ENCODE measurements around the gene EBP.
A peak's percentile ranks its signal among the peaks of the same experiment; 100 is the strongest.
"Not testable (repeated sequence)": the region's sequence is repeated elsewhere in the genome, so short reads cannot be mapped to it uniquely, and the experiment has no call there.

Gene EBP

DNA sequence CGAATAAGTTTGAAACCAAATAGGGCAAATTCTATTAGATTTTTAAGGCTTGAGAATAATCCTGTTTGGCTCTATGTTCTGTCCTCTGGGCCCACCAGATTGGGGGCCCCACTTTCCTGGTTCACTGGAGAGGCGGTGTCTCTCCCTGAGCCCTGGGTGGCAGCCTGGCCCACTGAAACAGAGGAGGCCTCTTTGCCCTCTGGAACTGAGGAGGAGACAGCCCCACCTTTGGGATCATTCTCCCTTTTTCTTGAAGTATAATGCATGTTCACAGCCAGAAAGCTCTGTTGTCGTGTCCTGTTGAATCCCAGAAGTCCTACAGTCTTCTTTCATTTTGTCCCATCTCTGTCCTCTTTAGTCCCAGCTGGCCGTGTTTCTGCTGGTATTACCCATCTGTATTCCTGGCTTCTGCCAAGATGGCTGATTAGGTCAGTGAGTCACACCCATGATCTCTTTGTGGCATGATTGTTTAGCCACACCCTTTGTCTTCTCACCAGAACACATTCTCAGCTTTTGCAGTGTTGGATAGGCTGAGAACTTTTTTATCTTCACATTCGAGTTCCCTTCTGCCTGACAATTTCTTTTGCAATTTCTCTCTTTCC, 9.9 kb downstream of the EBP start:
- no peak for DNase-seq

DNA sequence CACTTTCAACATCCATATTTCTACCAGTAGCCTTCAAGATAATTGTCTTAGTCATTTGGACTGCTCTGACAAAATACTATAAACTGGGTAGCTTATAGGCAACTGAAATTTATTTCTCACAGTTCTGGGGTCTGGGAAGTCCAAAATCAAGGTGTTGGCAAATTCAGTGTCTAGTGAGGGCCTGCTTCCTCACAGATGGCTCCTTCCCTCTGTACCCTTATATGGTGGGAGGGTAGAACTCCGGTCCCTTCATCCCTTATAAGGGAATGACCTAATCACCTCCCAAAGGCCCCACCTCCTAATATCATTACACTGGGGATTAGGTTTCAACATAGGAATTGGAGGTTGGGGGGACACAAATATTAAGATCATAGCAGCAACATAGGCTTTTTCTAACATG, 10.6 kb downstream of the EBP start:
- DNase-seq, result no peak

DNA sequence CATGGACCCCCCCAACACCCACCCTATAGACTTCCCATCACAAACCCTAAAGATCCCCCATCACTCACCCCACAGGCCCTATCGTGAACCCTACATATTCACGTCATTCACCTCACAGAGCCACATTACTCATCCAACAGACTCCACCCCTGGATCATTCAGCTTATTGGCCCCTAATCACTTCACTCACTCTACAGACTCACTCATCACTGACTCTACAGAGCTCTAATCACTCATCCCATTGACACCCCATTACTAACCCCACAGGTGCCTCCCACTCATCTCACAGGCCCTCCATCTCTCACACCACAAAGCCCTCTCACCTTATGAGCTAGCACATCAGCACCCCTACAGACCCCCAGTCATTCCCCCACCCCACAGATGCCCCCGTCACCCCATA, 11.6 kb downstream of the EBP start:
- DNase-seq, result no peak

DNA sequence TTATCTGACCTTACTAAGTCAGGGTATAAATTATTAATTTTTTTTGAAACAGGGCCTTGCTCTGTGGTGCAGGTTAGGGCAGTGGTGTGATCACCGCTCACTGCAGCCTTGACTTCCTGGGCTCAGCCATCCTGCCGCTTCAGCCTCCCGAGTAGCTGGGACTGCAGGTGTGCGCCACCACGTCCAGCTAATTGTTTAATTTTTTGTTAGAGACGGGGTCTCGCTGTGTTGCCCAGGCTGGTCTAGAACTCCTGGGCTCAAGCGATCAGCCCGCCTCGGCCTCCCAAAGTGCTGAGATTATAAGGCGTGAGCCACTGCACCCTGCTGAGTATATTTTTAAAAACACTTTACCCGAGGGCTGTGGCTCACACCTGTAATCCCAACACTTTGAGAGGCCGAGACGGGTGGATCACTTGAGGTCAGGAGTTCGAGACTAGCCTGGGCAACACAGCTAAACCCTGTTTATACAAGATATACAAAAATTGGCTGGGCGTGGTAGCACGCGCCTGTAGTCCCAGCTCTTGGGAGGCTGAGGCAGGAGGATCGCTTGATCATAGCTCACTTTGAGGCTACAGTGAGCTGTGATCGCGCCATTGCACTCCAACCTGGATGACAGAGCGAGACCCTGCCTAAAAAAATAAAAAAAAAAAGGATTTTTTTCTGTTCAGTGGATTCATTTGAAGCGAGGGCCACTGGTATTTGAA, 17.2 kb downstream of the EBP start:
- DNase-seq, result no peak

DNA sequence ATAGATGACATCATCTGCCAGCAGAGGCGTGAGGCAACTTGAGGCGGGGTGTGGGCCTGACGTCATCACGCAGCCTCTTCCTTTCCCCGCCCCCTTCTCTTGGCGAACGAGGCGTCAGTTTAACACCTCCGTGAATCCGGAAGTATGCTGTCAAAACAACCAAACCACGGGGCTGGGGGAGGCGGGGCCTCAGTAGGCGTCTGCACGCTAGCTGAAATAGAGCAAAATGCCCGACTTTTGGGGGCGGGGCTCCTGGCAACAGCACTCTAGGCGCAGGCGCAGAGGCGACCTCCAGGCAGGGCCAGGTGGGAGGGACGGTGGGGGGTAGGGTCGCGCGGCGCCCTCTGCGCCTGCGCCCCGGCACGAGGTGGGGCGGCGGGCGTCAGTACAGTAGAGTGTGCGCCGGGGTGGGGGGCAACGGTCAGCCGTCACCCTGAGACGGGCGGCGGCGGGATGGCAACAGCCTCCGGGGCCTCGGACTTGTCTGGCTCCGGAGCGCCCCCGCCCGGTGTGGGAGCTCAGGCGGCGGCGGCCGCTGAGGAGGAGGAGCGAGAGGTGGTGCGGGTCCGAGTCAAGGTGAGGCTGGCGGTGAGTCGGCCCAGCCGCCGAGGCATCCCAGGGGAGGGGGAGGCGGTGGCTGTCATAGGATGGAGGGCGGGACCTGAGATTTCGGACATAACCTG, 17.9 kb downstream of the EBP start, which contains the start of gene TBC1D25:
TBC1D25 (plus strand) TSS at position 370 of the 683 bp plus-strand sequence; CDS start at position 454, 84 bp downstream.
- peak; percentile 81 for DNase-seq

DNA sequence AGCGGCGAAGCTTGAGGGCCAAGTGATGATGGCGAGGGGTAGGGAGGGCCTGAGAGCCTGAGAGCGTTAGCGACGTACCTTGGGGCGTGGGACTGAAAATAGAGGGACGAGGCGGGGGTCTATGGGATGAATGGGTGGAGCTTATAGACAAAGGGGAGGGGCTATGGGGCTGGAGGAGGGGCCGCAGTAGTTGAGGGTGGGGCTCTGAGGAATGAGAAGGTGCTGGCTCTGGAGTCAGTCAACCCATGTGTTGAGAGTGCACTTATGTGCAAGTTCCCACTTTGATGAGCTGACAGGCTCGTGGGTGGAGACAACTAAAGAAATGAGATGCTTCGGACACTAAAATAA, 18.4 kb downstream of the EBP start:
- no peak for DNase-seq

DNA sequence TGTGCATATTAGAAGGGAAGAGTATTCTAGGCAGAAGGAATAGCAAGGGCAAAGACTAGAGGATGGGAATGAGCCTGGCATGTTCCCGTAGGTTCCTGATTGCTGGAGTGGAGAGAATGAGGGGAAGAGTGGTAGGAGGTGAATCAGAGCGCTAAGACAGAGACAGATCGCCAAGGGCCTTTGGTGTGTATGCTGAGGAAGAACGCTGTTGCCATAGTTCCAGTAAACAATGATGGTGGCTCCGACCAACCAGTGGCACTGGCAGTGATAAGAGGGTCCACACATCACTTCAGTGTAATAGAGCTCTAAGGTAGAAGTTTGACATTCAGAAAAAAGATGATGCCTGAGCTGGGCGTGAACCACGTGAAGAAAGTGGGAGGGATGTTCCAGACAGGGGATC, 18.9 kb downstream of the EBP start:
- no peak for DNase-seq

DNA sequence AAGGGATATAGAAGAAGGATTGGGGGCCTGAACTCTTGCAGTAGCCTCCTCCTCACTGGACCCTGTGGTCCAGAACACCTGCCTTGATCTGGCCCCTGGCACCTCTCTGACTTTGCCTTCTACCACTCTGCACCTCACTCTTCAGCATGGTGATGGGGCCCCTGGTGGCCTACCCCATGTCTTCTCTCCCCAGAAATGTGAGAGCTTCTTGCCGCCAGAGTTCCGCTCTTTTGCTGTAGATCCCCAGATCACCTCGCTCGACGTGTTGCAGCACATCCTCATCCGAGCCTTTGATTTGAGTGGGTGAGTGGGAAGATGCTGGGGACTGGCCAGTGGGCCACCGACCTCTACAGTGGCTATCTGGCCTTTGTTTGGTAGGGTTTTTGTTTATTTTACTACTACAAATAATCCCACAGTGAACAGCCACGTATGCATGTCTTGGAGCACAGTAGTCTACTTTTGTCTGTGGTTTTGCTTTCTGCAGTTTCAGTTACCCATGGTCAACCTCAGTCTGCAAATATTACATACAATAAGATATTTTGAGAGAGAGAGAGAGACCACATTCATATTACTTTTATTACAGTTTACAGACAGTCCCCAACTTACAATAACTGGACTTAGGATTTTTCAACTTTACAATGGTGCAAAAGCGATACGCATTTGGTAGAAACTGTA, 19.7 kb downstream of the EBP start:
- DNase-seq, result no peak

DNA sequence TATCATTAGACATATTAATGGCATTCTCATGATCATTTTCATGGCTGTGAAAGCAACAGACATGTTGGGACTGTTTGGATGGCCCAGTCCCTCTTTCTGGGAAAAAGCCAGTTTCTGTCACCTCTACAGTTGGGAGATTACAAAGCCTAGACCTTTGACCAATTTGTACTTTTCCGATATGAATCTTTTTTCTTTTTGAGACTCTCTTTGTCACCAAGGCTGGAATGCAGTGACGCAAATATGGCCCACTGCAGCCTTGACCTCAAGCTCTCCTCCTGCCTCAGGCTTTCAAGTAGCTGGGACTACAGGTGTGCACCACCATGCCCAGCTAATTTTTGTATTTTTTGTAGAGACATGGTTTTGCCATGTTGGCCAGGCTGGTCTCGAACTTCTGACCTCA, 27.3 kb downstream of the EBP start:
- no peak for DNase-seq

DNA sequence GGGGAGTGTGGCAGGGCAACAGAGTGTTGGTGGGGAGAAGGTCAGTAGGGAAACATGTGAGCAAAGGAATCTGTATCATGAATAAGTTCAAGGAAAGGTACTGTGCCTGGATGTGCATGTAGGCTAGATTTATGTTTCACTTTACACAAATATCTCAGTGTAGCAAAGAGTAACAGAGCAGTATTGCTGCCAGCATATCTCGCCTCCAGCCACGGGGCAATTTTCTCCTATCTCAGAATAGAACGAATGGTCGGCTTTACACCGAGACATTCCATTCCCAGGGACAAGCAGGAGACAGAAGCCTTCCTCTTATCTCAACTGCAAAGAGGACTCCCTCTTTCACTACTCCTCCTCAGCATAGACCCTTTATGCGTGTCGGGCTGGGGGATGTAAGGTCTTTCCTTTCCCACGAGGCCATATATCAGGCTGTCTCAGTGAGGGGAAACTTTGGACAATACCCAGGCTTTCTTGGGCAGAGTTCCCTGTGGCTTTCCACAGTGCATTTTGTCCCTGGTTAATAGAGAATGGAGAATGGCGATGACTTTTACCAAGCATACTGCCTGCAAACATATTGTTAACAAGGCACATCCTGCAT, 34.2 kb downstream of the EBP start:
- DNase-seq, result not testable (repeated sequence)

DNA sequence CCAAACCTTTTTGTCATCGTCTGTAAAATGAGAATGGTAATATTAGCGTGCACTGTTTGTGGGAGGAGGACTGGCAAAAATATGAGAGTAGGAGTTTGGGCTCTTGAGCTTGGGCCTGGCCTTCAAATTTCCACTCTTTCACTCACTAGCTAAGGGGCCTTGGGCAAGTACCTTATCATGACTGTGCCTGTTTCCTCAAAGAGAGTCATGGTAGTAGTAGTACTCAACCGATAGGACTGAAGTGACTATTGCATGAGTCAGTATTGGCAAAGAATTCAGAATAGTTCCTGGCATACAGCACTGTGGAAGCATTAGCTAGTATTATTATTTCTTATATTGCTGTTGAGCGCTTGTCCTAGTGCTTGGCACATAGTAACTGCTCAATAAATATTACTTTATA, 36.7 kb downstream of the EBP start:
- DNase-seq, result no peak

DNA sequence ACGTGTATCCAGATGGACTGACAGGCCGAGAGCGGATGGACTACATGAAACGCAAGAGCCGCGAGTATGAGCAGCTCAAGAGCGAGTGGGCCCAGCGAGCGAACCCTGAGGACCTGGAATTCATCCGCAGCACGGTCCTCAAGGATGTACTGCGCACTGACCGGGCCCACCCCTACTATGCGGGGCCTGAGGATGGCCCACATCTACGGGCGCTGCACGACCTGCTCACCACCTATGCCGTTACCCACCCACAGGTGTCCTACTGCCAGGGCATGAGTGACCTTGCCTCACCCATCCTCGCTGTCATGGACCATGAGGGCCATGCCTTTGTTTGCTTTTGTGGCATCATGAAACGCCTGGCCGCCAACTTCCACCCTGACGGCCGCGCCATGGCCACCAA, 38.0 kb downstream of the EBP start:
- no peak for DNase-seq

DNA sequence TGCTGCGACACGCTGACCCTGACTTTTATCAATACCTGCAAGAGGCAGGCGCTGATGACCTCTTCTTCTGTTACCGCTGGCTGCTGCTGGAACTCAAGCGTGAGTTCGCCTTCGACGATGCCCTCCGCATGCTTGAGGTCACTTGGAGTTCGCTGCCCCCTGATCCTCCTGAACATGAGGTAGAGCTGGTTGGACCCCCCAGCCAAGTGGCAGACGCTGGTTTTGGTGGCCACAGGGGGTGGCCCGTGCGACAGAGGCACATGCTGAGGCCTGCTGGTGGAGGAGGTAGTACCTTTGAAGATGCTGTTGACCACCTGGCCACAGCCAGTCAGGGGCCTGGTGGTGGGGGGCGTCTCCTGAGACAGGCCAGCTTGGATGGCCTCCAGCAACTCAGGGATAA, 38.4 kb downstream of the EBP start:
- no peak for DNase-seq

DNA sequence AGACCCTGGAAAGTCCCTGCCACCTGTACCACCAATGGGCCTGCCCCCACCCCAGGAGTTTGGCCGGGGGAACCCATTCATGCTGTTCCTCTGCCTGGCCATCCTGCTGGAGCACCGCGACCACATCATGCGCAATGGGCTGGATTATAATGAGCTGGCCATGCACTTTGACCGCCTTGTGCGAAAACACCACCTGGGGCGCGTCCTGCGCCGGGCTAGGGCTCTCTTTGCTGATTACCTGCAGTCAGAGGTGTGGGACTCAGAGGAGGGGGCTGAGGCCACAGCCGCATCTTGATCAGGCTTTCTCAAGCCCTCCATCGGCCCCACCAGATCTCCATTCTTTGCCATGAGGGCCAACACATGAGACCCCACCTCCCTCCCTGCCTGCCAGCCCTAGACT, 39.1 kb downstream of the EBP start:
- DNase-seq, result no peak

DNA sequence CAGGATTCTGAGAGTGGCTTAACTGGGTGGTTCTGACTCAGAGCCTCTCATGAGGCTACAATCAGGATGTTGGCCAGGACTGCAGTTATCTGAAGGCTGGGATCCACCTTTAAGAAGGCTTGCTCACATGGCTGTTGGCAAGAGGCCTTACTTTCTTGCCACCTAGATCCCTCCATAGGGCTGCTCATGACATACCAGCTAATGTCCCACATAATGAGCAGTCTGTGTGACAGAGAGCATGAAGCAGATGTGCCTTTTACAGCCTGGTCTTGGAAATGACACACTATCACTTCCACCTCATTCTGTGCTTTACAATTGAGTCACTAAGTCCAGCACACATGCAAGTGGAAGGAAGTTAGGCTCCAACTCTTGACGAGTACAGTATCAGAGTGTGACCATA, 48.4 kb downstream of the EBP start:
- DNase-seq, result no peak

DNA sequence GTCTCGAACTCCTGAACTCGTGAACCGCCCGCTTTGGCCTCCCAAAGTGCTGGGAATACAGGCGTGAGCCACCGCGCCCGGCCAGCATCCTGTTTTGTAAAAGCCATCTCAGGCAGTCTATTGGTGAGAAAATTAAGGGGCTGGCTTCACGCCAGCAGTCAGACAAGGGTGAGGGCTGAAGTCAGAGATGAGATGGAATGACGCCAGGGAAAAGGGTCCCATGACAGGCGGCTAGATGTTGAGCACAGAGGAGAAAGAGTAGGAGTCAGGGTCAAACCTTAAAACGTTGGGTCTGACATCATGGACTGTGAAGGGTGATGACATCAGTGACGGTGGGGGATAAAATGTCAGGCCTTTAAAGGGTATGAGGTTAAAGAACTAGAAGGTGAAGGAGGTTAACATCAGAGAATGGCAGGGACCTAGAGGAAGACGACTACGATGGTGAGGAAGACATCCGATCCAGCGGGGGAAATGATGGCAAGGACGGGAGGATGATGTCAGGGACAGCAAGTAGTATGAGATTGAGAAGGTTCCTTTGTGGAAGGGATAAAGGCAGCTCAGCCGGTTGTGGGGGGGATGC, 52.2 kb downstream of the EBP start:
- DNase-seq, result peak; percentile 17

DNA sequence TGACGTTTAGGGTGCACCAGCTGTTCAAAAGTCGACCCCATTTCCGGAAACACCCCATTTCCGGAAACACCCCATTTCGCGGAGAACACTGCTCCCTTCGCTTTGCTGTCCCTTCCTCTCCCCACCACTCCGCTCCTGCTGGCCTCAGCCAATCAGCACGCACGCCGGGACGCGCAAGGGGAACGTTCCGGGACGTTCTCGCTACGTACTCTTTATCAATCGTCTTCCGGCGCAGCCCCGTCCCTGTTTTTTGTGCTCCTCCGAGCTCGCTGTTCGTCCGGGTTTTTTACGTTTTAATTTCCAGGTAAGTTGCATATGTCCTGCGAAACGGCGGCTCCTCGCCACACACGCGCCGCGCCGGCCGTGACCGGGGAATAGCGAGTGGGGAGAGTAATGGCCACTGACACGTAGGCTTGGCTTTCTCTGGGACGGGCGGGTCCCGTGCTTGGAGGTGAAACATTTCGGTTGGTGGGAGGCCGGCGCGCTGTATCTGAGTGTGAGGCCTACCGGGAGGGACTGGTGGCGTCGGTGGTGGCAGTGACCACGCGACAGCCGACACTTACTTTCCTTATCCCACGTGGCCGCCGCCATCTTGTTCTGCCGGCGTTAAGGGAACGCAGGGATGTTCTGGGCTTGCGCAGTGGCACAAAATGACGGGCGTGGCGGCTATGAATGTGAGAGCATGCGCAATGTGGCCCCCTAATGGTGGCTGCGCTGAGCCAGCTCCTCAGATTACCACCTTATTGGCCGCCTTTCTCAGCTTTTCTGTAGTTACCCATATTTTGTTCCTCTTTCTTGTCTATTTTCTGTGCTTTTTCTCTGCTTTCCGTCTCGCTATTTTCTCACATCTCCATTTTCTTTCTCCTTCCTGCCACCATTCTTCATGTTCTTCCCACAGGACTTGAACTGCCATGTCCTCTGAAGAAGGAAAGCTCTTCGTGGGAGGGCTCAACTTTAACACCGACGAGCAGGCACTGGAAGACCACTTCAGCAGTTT, 53.0 kb downstream of the EBP start, which contains the start of gene RBM3:
RBM3 (plus strand) TSS at position 215 of the 997 bp plus-strand sequence; CDS start at position 912, 697 bp downstream.
- DNase-seq, result peak; percentile 80

DNA sequence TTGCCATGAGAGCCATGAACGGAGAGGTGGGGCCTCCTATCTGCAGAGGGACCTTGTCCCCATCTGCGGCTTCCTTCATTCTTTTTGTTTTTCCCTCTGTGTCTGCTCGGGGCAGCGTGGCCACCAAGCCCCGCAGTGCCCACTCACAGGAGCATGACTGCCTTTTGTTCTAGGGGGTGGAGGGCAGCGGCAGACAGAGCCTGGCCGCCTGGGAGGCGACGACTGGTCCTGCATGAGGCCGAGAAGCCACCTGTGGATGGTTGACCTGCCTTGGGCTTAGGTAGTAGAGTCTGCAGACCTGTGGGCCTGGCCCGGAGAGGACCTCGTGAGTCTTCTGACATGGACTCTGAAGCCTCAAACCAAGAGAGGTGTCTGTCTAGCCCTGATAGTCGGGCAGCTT, 54.0 kb downstream of the EBP start:
- no peak for DNase-seq

DNA sequence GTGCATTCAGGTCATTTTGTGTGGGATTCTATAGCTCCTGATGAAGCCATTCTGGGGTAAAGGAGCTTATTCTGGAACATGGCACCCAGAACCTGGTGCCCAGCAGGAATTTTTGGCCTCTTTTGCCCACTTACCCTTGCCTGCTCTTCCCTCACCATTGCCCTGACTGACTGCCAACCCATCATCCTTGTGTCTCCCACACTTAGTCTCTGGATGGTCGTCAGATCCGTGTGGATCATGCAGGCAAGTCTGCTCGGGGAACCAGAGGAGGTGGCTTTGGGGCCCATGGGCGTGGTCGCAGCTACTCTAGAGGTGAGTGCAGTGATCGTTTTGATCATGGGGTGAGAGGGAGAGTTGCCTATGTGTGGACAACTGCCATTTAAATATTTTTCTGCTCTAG, 54.5 kb downstream of the EBP start:
- DNase-seq, result no peak

Data from SHP77 treated with DMSO at 0.1 percent for 48 hours (cell line).